NCI-H526 treated with DMSO at 0.1 percent for 48 hours (cell line): ENCODE results near the gene ERMP1.
"Not testable (repeated sequence)": the region's sequence is repeated elsewhere in the genome, so short reads cannot be mapped to it uniquely, and the experiment has no call there.

Source experiments
- DNase-seq: peaks from one replicate; lab custom pipeline; 2025; lab: John Stamatoyannopoulos, UW

ERMP1 gene, protein sequence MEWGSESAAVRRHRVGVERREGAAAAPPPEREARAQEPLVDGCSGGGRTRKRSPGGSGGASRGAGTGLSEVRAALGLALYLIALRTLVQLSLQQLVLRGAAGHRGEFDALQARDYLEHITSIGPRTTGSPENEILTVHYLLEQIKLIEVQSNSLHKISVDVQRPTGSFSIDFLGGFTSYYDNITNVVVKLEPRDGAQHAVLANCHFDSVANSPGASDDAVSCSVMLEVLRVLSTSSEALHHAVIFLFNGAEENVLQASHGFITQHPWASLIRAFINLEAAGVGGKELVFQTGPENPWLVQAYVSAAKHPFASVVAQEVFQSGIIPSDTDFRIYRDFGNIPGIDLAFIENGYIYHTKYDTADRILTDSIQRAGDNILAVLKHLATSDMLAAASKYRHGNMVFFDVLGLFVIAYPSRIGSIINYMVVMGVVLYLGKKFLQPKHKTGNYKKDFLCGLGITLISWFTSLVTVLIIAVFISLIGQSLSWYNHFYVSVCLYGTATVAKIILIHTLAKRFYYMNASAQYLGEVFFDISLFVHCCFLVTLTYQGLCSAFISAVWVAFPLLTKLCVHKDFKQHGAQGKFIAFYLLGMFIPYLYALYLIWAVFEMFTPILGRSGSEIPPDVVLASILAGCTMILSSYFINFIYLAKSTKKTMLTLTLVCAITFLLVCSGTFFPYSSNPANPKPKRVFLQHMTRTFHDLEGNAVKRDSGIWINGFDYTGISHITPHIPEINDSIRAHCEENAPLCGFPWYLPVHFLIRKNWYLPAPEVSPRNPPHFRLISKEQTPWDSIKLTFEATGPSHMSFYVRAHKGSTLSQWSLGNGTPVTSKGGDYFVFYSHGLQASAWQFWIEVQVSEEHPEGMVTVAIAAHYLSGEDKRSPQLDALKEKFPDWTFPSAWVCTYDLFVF

DNA sequence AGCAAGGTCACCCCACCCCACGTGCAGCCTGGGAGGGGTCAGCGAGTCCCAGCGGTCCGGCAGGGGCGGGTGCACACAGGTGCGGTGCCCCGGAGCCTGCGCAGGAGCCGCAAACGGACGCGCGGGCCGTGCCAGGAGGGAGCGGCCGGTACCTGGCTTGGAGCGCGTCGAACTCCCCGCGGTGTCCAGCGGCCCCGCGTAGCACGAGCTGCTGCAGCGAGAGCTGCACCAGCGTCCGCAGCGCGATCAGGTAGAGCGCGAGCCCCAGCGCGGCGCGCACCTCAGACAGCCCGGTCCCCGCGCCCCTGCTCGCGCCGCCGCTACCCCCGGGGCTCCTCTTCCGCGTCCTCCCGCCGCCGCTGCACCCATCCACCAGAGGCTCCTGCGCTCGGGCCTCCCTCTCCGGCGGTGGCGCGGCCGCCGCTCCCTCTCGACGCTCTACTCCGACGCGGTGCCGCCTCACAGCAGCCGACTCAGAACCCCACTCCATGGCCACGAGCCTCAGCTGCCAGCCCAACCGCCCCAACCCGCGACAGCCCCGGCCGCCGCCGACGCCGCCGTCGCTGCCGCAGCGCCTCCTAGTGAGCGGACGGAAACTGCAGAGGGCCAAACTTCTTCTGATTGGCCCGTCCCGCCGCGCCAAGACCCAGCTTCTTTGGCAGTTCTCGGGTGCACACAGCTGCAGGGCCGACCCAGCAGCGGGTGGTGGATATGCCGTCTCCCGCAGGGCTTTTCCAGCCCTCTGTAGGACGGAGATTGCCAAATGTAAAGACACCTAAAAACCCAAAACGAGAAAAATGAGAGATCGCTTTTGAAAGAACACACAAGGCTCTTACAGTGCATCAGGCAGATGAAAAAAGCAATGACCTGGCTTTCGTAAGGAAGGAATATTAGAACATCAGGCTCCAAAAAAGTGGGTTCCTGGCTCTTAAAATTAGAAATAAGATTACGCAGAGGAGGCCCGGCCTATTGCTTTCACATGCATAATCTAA, at the start of gene ERMP1:
ERMP1 (minus strand) TSS at position 580 of the 992 bp plus-strand sequence; CDS start at position 490, 90 bp downstream.
- peak; percentile 72 for DNase-seq

DNA sequence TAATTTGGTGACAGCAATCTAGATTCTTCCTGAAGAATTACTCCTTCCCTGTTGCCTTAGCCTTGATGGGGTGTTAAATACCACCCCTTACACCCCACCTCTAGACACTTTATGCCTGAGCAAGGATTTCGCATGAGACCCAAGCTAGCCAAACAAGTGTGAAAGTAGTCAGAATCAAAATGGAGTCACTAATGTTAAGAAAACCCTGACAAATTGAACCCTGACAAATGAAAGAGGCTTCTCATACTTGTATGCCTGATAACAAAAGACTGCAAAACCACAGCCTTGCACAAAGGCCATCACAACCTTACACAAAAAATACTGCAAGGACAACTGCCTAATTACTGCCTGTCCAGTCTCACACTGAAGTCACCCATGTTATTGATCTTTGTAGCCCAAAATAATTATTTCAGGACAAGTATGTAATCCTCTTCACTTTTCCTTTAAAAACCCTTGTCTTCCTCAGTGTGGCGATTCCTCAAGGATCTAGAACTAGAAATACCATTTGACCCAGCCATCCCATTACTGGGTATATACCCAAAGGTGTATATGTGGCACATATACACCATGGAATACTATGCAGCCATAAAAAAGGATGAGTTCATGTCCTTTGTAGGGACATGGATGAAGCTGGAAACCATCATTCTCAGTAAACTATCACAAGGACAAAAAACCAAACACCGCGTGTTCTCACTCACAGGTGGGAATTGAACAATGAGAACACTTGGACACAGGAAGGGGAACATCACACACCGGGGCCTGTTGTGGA, 49.5 kb upstream of the ERMP1 start:
- not testable (repeated sequence) for DNase-seq

- no peak for DNase-seq
Measured at GRCh38 chr9:5879419-5880181, 46.7 kb upstream of the ERMP1 start.

- no peak for DNase-seq
Measured at GRCh38 chr9:5876711-5877110, 43.8 kb upstream of the ERMP1 start.

DNA sequence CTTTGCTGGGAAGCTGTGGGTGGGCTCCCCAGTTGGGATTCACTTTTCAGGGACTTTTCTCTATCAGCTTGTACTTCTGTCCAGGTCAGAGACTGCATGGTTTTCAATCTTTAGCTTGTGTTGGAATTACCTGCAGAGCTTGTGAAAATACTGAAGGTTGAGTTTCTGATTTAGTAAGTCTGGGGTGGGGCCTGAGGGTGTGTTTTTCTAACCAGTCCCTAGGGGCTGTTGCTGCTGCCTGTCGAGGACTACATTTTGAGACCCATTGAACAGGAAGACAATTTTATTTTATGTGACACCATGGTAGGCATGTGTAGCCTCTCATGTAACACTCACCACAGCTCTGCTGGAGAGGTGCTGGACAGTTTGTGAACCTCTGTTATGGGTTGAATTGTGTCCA, 43.1 kb upstream of the ERMP1 start:
- DNase-seq: no peak

DNA sequence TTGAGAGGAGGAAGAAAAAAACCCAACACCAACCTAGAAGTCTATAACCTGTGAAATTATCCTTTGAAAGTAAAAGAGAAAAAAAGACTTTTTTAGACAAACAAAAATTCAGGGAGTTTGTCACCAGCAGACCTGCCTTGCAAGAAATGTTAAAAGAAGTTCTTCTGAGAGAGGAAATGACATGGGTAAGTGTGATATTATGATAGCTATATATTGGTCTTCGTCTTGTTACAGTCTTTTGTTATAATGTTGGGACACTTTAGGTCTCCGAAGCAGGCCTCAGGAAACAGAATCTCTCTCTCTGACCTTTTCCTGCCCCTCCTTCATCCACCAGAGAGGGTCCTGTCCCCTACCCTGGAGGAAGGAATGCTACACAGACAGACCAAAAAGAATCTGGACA, 41.1 kb upstream of the ERMP1 start:
- DNase-seq: no peak

GRCh38 chr9:5873439-5873838, 40.5 kb upstream of the ERMP1 start:
- DNase-seq: no peak

DNA sequence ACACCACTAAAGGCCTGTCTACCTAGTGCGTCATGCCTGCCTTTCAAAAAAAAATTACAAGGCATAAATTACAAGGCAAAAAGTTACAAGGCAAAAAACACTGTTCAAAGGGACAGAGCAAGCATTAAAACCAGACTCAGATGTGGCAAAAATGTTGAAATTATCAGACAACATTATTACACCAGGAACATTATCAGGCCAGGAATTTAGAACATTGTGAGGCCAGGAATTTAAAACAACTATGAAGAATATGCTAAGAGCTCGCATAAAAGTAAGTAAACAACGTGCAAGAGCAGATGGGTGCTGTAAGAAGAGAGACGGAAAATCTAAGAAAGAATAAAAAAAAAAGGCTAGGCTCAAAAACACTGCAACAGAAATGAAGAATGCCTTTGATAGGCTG, 39.6 kb upstream of the ERMP1 start:
- no peak for DNase-seq

DNA sequence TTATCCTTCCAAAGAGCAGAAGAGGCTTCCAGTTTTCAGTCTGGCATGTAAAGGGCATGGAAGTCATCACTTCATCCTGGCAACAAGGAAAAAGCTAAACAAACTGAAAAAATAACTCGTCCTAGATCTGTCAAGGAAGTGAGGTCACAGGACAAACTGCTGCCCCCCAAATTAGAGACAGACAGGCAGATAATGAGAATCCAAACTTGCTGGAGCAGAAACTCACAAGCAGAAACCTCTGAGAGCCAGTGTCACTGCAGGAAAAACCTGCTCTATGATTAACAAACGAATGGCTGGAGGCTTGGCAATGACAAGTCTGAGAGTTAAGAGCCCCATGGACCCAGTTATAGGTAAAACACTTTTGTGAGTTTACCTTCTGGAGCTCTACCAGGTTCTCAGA, 38.9 kb upstream of the ERMP1 start:
- no peak for DNase-seq

GRCh38 chr9:5870691-5871090, 37.8 kb upstream of the ERMP1 start:
- no peak for DNase-seq

GRCh38 chr9:5870020-5870339, 37.1 kb upstream of the ERMP1 start:
- no peak for DNase-seq

DNA sequence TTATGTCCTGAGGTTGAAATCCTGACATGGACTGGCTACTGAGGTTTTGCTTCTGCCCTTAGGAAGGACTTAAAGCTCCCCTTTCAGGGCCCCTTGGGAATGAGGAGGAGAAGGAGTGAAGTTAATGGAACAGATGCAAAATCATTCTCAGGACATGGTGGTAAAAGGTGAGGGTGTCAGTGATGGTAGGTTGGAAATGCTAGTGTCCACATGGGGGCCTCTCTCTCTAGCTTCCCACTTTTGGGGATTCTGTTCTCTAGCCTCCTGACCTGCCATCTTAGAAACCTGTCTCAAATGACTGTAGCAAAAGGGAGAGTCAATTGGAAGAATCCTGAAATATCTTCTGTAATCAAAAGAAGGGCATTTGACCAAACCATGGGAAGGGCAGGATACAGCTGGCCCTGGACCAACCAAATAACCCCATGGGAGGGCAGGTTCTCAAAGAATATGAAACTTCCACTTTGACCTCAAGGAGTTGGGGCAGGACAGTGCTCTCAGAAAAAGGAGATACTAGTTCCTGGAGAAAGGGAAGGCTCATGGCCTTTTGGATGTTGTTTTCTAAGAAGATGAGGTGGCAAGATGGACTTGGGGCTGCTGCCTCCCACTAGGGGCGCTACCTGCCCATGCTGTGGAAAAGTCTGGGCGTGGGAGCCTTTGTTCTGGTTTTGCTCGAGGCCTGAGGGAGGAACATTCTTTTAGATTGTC, 36.5 kb upstream of the ERMP1 start:
- DNase-seq: no peak

DNA sequence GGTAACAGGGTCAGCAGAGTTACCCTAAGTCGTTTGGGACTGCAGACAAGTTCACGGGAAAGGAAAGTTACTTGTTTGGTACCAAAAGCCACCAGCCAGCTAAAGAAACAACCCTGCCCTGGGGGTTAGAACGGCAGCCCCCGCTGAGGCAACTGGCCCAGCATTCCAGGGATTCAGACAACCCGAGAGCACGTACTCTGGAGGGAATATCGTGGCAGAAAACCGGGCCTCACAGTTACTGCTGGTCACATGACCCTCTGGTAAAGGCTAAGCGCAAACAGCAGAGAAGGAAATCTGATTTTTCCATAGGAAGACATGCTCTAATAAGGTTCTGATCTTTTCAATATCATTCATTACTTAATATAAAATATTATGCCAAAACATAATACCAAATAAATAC, 35.3 kb upstream of the ERMP1 start:
- DNase-seq: no peak

DNA sequence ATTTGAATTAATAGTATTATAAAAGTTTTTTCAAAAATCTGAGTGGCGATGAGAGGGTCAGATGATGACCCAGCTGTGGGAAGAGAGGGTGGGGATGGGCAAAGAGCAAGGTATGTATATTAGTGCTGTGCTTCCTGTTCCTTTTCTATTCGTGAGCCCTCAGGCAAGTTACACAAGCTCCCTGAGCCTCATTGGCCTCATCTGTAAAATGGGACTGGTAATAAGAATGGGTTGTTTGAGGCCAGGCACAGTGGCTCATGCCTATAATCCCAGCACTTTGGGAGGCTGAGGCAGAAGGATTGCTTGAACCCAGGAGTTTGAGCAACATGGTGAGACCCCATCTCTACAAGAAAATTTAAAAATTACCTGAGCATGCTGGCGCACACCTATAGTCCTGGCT, 33.8 kb upstream of the ERMP1 start:
- DNase-seq: no peak

DNA sequence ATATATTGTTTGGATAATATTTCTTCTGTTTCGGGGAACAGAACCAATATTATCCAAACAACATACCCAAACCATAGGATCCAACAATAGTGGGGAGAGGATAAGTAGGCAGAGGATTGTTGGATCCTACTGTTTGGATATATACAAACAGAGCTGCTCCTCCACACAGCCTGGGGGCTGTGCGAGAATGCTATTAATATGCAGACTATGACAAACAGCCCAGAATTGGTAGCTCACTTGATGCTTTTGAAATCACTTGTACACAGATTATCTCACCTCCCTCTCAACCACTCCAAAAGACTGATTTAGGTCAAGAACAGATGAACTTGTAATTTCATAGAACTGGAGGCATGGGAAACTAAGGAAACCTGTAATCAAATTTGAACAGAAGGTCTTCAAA, 33.4 kb upstream of the ERMP1 start:
- DNase-seq: no peak

DNA sequence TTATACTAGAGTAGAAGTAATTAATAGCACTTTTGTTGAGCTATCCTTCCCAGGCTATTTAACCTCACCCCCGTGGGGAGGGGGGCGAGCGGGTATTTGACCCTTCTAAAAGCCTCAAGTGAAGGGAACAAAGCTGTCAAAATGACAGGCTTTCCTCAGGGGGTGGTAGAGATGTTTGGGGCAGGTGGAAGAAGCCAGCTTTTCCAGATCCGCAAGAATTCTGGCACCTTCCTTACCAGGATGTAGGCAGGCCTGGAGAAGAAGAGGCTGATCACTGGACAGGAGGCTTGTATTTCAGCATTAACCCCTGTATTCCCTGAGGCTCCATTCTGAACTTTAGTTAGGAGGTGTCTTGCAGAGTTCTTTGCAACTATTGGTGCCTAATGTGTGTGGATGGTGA, 31.5 kb upstream of the ERMP1 start:
- DNase-seq: no peak

- no peak for DNase-seq
Measured at GRCh38 chr9:5863092-5863746, 30.3 kb upstream of the ERMP1 start.

- DNase-seq: no peak
Measured at GRCh38 chr9:5858833-5859232, 25.9 kb upstream of the ERMP1 start.

GRCh38 chr9:5857928-5858327, 25.0 kb upstream of the ERMP1 start:
- no peak for DNase-seq
